ENCODE measurements around the gene HOXD9. TPM values are rescaled to one million over a fixed set of nuclear protein-coding genes. Genes with fewer than 3 reads are reported as not detected.
A peak's percentile ranks its signal among the peaks of the same experiment; 100 is the strongest.

Gene HOXD9
- total RNA-seq, 1 experiment from 2014 or later, result not detected

GRCh38 chr2:176150584-176151441 lies 28.3 kb downstream of the HOXD9 start:
- H3T11ph ChIP-seq (ENCODE audit: low read length), result no peak overlapping the region
- no peak overlapping the region for H4K91ac ChIP-seq (ENCODE audit: insufficient read length, low read depth, low read length)
- no peak overlapping the region for H3K27ac ChIP-seq (ENCODE audit: insufficient read length, low read depth, low read length)
- no peak overlapping the region for H2BK12ac ChIP-seq (ENCODE audit: insufficient read length, low read depth, low read length)
- H2BK20ac ChIP-seq (ENCODE audit: low read depth, low read length, poor library complexity, severe bottlenecking), result no peak overlapping the region
- H3K4me1 ChIP-seq (ENCODE audit: insufficient read depth, low read length), result no peaks in the 10 kb centered on the region; the same call in 1 of the 2 replicates
- H3K4ac ChIP-seq (ENCODE audit: low read depth, low read length), result no peak overlapping the region
- H2AFZ ChIP-seq (ENCODE audit: low read length), result no peak overlapping the region
- H3K4me2 ChIP-seq (ENCODE audit: insufficient read depth, insufficient read length, low read length), result no peak overlapping the region
- DNase-seq, result no peak
- no peaks in the 10 kb centered on the region for H3K79me2 ChIP-seq (ENCODE audit: insufficient read depth, low read length)
- H3K23me2 ChIP-seq (ENCODE audit: insufficient read length, low read depth, low read length, poor library complexity, severe bottlenecking), result no peaks in the 10 kb centered on the region
- no peak overlapping the region for H2BK120ac ChIP-seq (ENCODE audit: low read depth, low read length, poor library complexity, severe bottlenecking)
- no peak overlapping the region for H2BK5ac ChIP-seq (ENCODE audit: insufficient read length, low read length)
- no peak overlapping the region for H2BK15ac ChIP-seq (ENCODE audit: low read depth, low read length)
- Mint-ChIP-seq H3K27me3 (ENCODE audit: low read depth) (peaks cover 100% of the 10 kb centered on the region), H3K4me1 (peaks cover 2 to 30% of the 10 kb centered on the region in 2 experiments; a peak in 3 of 4 replicates), H3K36me3 (ENCODE audit: insufficient read depth in 1 of 3, low read depth in 3 of 3) (no peaks in the 10 kb centered on the region; a peak in 1 of 7 replicates), H3K27ac (no peak overlapping the region), H3K9me3 (peaks cover 5 to 6% of the 10 kb centered on the region in 2 experiments; a peak in 3 of 5 replicates), H3K4me3 (peak overlapping the region in 1 of 2 experiments; percentile 35; a peak in 1 of 5 replicates)
- no peak overlapping the region for H2AK5ac ChIP-seq (ENCODE audit: insufficient read length, low read length)
- no peak overlapping the region for H3K23ac ChIP-seq (ENCODE audit: insufficient read length, low read depth, low read length)
- no peaks in the 10 kb centered on the region for H4K20me1 ChIP-seq (ENCODE audit: control insufficient read depth, insufficient read depth, insufficient read length)
- WGBS (ENCODE audit: extremely low coverage, insufficient read length, low lambda C conversion rate), result no CpG with 5 or more reads among the region's 14 CpGs
- H3K79me1 ChIP-seq (ENCODE audit: insufficient read depth, low read depth, low read length, poor library complexity, severe bottlenecking), result no peaks in the 10 kb centered on the region
- no peak overlapping the region for H3K14ac ChIP-seq (ENCODE audit: insufficient read depth, low read length)
- no peak overlapping the region for H3K9ac ChIP-seq (ENCODE audit: extremely low read depth, insufficient read length, low read length)
- H3K56ac ChIP-seq (ENCODE audit: insufficient read length, low read depth, low read length), result no peak overlapping the region
- H3K18ac ChIP-seq (ENCODE audit: insufficient read length, low read depth, low read length), result no peak overlapping the region
- TF ChIP-seq CTCF (conservative IDR thresholded peaks at IDR 0.05), result no peak
- no peaks in the 10 kb centered on the region for H3K9me3 ChIP-seq (ENCODE audit: control insufficient read depth, low read depth, low read length)
- no peak overlapping the region for H4K5ac ChIP-seq (ENCODE audit: insufficient read length, low read depth, low read length)
- peaks cover 100% of the 10 kb centered on the region for H3K27me3 ChIP-seq (ENCODE audit: insufficient read depth, low read length)
- H4K8ac ChIP-seq (replicated peaks; ENCODE audit: insufficient read length, low read depth, low read length), result no peak overlapping the region

Measured in H9 (cell line).